Parathyroid adenoma (tissue), 2 donors: ENCODE measurements around the gene DOK5.
A peak's percentile ranks its signal among the peaks of the same experiment; 100 is the strongest.

Experiments used
- H2AFZ ChIP-seq: fragments of 300-600 bp; sonication (generic); one replicate; pipeline ENCODE4 v1.7.0; 2017; ENCODE audit warnings: antibody characterized with exemption, mild to moderate bottlenecking
- H3K27ac ChIP-seq: fragments of 300-600 bp; sonication (generic); one replicate; pipeline ENCODE4 v1.7.0; 2017
- H3K27me3 ChIP-seq: fragments of 300-600 bp; sonication (generic); one replicate; pipeline ENCODE4 v1.7.0; 2017; ENCODE audit warnings: low read length; ENCODE audit not compliant: control insufficient read depth, insufficient read depth
- H3K36me3 ChIP-seq: fragments of 300-600 bp; sonication (generic); one replicate; pipeline ENCODE4 v1.7.0; 2017; ENCODE audit warnings: low read length; ENCODE audit not compliant: control insufficient read depth, insufficient read depth
- H3K4me1 ChIP-seq: fragments of 300-600 bp; sonication (generic); one replicate; pipeline ENCODE4 v1.7.0; 2017; ENCODE audit warnings: control low read depth
- H3K4me2 ChIP-seq: fragments of 300-600 bp; sonication (generic); one replicate; pipeline ENCODE4 v1.7.0; 2017; ENCODE audit warnings: low read length
- H3K4me3 ChIP-seq: fragments of 300-600 bp; sonication (generic); one replicate; pipeline ENCODE4 v1.7.0; 2017; ENCODE audit warnings: low read depth, low read length
- H3K79me2 ChIP-seq: fragments of 300-600 bp; sonication (generic); one replicate; pipeline ENCODE4 v1.7.0; 2017; ENCODE audit warnings: control low read depth
- H3K9ac ChIP-seq: fragments of 300-600 bp; sonication (generic); one replicate; pipeline ENCODE4 v1.7.0; 2017; ENCODE audit warnings: mild to moderate bottlenecking
- H3K9me3 ChIP-seq: fragments of 300-600 bp; sonication (generic); one replicate; pipeline ENCODE4 v1.7.0; 2017; ENCODE audit warnings: low read length; ENCODE audit not compliant: control insufficient read depth
- TF ChIP-seq, protein P1 (sequence below): fragments of 300-600 bp; sonication (generic); IDR thresholded peaks from one replicate; pipeline ENCODE4 v1.7.0; 2017; ENCODE audit warnings: antibody characterized with exemption, mild to moderate bottlenecking
- donor health status: primary hyperparathyroidism.

Gene DOK5

GRCh38 chr20:54472607-54473006 lies 2.8 kb upstream of the DOK5 start:
- H3K4me1 ChIP-seq, result no peaks in the 10 kb centered on the region
- H2AFZ ChIP-seq, result no peak overlapping the region
- H3K36me3 ChIP-seq, result no peaks in the 10 kb centered on the region
- no peaks in the 10 kb centered on the region for H3K27me3 ChIP-seq
- H3K27ac ChIP-seq, result no peak overlapping the region
- TF ChIP-seq, protein P1, sequence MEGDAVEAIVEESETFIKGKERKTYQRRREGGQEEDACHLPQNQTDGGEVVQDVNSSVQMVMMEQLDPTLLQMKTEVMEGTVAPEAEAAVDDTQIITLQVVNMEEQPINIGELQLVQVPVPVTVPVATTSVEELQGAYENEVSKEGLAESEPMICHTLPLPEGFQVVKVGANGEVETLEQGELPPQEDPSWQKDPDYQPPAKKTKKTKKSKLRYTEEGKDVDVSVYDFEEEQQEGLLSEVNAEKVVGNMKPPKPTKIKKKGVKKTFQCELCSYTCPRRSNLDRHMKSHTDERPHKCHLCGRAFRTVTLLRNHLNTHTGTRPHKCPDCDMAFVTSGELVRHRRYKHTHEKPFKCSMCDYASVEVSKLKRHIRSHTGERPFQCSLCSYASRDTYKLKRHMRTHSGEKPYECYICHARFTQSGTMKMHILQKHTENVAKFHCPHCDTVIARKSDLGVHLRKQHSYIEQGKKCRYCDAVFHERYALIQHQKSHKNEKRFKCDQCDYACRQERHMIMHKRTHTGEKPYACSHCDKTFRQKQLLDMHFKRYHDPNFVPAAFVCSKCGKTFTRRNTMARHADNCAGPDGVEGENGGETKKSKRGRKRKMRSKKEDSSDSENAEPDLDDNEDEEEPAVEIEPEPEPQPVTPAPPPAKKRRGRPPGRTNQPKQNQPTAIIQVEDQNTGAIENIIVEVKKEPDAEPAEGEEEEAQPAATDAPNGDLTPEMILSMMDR, result no peak
- H3K9me3 ChIP-seq, result no peaks in the 10 kb centered on the region
- H3K9ac ChIP-seq, result no peak overlapping the region
- no peak overlapping the region for H3K4me3 ChIP-seq
- H3K79me2 ChIP-seq, result no peaks in the 10 kb centered on the region
- no peak overlapping the region for H3K4me2 ChIP-seq

GRCh38 chr20:54473340-54473739 lies 2.1 kb upstream of the DOK5 start:
- TF ChIP-seq, protein P1, result no peak
- Histone ChIP-seq H3K9ac (no peak overlapping the region), H3K4me3 (no peak overlapping the region), H3K79me2 (no peaks in the 10 kb centered on the region), H3K4me1 (no peaks in the 10 kb centered on the region), H3K4me2 (no peak overlapping the region), H3K9me3 (no peaks in the 10 kb centered on the region), H2AFZ (no peak overlapping the region), H3K27me3 (no peaks in the 10 kb centered on the region), H3K27ac (no peak overlapping the region), H3K36me3 (no peaks in the 10 kb centered on the region)

DNA sequence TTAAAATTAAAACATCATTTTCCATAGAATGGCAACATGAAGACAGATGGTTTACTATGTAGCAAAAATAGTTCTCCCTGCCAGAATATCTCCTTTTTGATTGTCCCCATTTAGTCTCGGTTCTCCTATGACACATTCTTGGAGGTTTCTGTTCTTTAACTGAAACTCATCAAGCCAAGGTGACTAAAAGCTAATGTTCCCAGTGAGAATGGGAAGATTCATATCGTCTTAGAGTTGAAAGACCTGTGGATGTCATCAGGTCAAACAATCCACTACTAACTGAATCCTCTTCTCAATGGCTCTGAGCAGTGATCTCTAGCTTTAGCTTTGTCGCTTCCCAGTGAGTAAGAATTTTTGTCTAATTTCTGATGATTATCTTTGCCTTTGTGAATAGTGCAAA lies 1.3 kb upstream of the DOK5 start:
- Histone ChIP-seq H3K9ac (no peak overlapping the region), H3K4me1 (no peaks in the 10 kb centered on the region), H3K4me3 (no peak overlapping the region), H3K9me3 (no peaks in the 10 kb centered on the region), H3K27ac (no peak overlapping the region), H2AFZ (no peak overlapping the region), H3K4me2 (no peak overlapping the region), H3K36me3 (no peaks in the 10 kb centered on the region), H3K79me2 (no peaks in the 10 kb centered on the region), H3K27me3 (no peaks in the 10 kb centered on the region)
- TF ChIP-seq, protein P1, result no peak

DNA sequence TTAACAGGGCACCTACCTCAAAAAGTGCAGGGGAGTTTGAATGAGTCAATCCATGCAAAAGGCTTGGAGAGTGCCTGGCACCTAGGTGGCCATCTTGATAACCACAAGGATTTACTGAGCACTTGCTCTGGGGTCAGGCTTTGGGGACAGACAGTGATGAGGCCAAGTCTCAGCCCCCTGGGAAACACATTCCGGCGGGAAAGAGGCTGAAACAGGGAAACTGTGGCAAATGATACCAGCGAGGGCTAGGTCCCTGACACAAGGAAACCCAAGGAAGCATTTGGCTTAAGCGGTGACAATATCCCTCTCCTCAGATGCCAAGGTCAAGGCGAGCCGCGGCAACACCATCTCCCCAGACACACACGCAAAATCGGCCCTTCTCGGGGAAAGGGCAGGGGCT lies 527 bp upstream of the DOK5 start:
- no peaks in the 10 kb centered on the region for H3K27me3 ChIP-seq
- no peak overlapping the region for H3K4me3 ChIP-seq
- H3K4me2 ChIP-seq, result peak overlapping the region; percentile 88

More for the DNA sequence above, 527 bp upstream of the DOK5 start:
- H3K27ac ChIP-seq, result no peak overlapping the region
- no peaks in the 10 kb centered on the region for H3K79me2 ChIP-seq
- H2AFZ ChIP-seq, result peak overlapping the region; percentile 68
- H3K4me1 ChIP-seq, result no peaks in the 10 kb centered on the region
- no peak overlapping the region for H3K9ac ChIP-seq
- H3K9me3 ChIP-seq, result no peaks in the 10 kb centered on the region
- TF ChIP-seq, protein P1, result no peak
- no peaks in the 10 kb centered on the region for H3K36me3 ChIP-seq
